DND-41 (cell line): ENCODE measurements around the gene TRAF2.

Experiments used
- ATAC-seq: fragments of 200-7000 bp; cut with Tn5 transposase; 3 replicates; pipeline ENCODE4 v1.9.1; 2021; ENCODE audit warnings: low read depth; ENCODE audit not compliant: insufficient read depth
- DNase-seq: peaks from one replicate; pipeline ENCODE4 v3.0.0-alpha.2; 2020
- H2AFZ ChIP-seq: 2 replicates; pipeline ENCODE4 v1.6.0; 2012; ENCODE audit warnings: low read depth, low read length
- H3K27ac ChIP-seq: 2 replicates; pipeline ENCODE4 v1.5.1; 2012; ENCODE audit warnings: low read length, inconsistent platforms
- H3K27me3 ChIP-seq: fragments of 200-600 bp; sonication (generic); 2 replicates; pipeline ENCODE4 v1.6.0; 2012; ENCODE audit warnings: low read length, mild to moderate bottlenecking, inconsistent platforms; ENCODE audit not compliant: insufficient read depth, poor library complexity
- H3K36me3 ChIP-seq: 2 replicates; pipeline ENCODE4 v1.5.1; 2012; ENCODE audit warnings: low read length, inconsistent platforms; ENCODE audit not compliant: insufficient read depth
- H3K4me1 ChIP-seq: 2 replicates; pipeline ENCODE4 v1.5.1; 2012; ENCODE audit warnings: mild to moderate bottlenecking, low read length; ENCODE audit not compliant: insufficient read depth
- H3K4me2 ChIP-seq: 2 replicates; pipeline ENCODE4 v1.6.0; 2012; ENCODE audit warnings: mild to moderate bottlenecking, moderate library complexity, low read length, inconsistent platforms; ENCODE audit not compliant: insufficient read depth
- H3K4me3 ChIP-seq, 2 experiments: fragments of 200-600 bp in 1 of 2; shearing (Covaris generic) in 1 of 2; 2 replicates each; pipeline ENCODE4 v1.5.1; 2012 to 2016; ENCODE audit warnings: inconsistent platforms in 2 of 2, low read length in 2 of 2, mild to moderate bottlenecking in 2 of 2, low read depth in 1 of 2, moderate library complexity in 1 of 2
- H3K79me2 ChIP-seq: 2 replicates; pipeline ENCODE4 v1.6.0; 2012; ENCODE audit warnings: low read length, inconsistent platforms; ENCODE audit not compliant: insufficient read depth
- H3K9ac ChIP-seq: 2 replicates; pipeline ENCODE4 v1.6.0; 2012; ENCODE audit warnings: low read depth, mild to moderate bottlenecking, inconsistent platforms, low read length, moderate library complexity
- H3K9me3 ChIP-seq: 2 replicates; pipeline ENCODE4 v1.5.1; 2012; ENCODE audit warnings: low read length, moderate library complexity, mild to moderate bottlenecking, inconsistent platforms; ENCODE audit not compliant: insufficient read depth, severe bottlenecking
- H4K20me1 ChIP-seq: 2 replicates; pipeline ENCODE4 v1.6.0; 2012; ENCODE audit warnings: low read length; ENCODE audit not compliant: insufficient read depth
- CTCF ChIP-seq: IDR thresholded peaks from 2 replicates; pipeline ENCODE4 v1.5.1; 2012; ENCODE audit warnings: borderline replicate concordance, low read length, moderate library complexity, mild to moderate bottlenecking; ENCODE audit not compliant: poor library complexity, severe bottlenecking; ENCODE audit errors: extremely low read depth
- EZH2 ChIP-seq: IDR thresholded peaks from 3 replicates; pipeline ENCODE4 v1.6.1; 2012; ENCODE audit warnings: borderline replicate concordance, low read depth, mild to moderate bottlenecking, moderate library complexity, low read length, inconsistent platforms; ENCODE audit not compliant: severe bottlenecking

TRAF2 gene

GRCh38 chr9:136903041-136903554 lies 16.8 kb downstream of the TRAF2 start:
- ATAC-seq = no peak
- Histone ChIP-seq H3K4me1 (no peaks in the 10 kb centered on the region), H4K20me1 (peaks cover 50% of the 10 kb centered on the region), H3K9me3 (no peaks in the 10 kb centered on the region), H3K79me2 (peaks cover 63% of the 10 kb centered on the region), H3K27ac (no peak overlapping the region), H3K4me2 (no peak overlapping the region), H3K4me3 (no peak overlapping the region), H3K27me3 (no peaks in the 10 kb centered on the region), H3K36me3 (peaks cover 92% of the 10 kb centered on the region), H2AFZ (no peak overlapping the region), H3K9ac (no peak overlapping the region)
- TF ChIP-seq CTCF (no peak), EZH2 (no peak)
- DNase-seq = no peak

GRCh38 chr9:136906266-136906665 lies 19.9 kb downstream of the TRAF2 start:
- ATAC-seq (no peak), DNase-seq (no peak)
- Histone ChIP-seq H3K4me2 (no peak overlapping the region), H2AFZ (no peak overlapping the region), H3K4me1 (no peaks in the 10 kb centered on the region), H3K4me3 (no peak overlapping the region), H3K27ac (no peak overlapping the region), H4K20me1 (peaks cover 40% of the 10 kb centered on the region), H3K79me2 (peaks cover 39% of the 10 kb centered on the region), H3K9ac (no peak overlapping the region), H3K27me3 (no peaks in the 10 kb centered on the region), H3K36me3 (peaks cover 85% of the 10 kb centered on the region), H3K9me3 (no peaks in the 10 kb centered on the region)
- TF ChIP-seq CTCF (no peak), EZH2 (no peak)

- H3K36me3 ChIP-seq = peaks cover 79% of the 10 kb centered on the region
- no peaks in the 10 kb centered on the region for H3K27me3 ChIP-seq
- no peak for TF ChIP-seq CTCF
- TF ChIP-seq EZH2 = no peak
- no peaks in the 10 kb centered on the region for H3K4me1 ChIP-seq
- H3K79me2 ChIP-seq = peaks cover 29% of the 10 kb centered on the region
- no peak overlapping the region for H3K9ac ChIP-seq
- no peak for ATAC-seq
- no peak overlapping the region for H2AFZ ChIP-seq
- no peak overlapping the region for H3K27ac ChIP-seq
- DNase-seq = no peak
- H3K4me3 ChIP-seq = no peak overlapping the region
- no peaks in the 10 kb centered on the region for H3K9me3 ChIP-seq
- peaks cover 30% of the 10 kb centered on the region for H4K20me1 ChIP-seq
- no peak overlapping the region for H3K4me2 ChIP-seq
These were observed 20.9 kb downstream of the TRAF2 start for GRCh38 chr9:136907011-136907914.
